Measurements from ENCODE around the gene GJC3.
"Not testable (repeated sequence)": the region's sequence is repeated elsewhere in the genome, so short reads cannot be mapped to it uniquely, and the experiment has no call there.

The GJC3 gene, protein sequence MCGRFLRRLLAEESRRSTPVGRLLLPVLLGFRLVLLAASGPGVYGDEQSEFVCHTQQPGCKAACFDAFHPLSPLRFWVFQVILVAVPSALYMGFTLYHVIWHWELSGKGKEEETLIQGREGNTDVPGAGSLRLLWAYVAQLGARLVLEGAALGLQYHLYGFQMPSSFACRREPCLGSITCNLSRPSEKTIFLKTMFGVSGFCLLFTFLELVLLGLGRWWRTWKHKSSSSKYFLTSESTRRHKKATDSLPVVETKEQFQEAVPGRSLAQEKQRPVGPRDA

DNA sequence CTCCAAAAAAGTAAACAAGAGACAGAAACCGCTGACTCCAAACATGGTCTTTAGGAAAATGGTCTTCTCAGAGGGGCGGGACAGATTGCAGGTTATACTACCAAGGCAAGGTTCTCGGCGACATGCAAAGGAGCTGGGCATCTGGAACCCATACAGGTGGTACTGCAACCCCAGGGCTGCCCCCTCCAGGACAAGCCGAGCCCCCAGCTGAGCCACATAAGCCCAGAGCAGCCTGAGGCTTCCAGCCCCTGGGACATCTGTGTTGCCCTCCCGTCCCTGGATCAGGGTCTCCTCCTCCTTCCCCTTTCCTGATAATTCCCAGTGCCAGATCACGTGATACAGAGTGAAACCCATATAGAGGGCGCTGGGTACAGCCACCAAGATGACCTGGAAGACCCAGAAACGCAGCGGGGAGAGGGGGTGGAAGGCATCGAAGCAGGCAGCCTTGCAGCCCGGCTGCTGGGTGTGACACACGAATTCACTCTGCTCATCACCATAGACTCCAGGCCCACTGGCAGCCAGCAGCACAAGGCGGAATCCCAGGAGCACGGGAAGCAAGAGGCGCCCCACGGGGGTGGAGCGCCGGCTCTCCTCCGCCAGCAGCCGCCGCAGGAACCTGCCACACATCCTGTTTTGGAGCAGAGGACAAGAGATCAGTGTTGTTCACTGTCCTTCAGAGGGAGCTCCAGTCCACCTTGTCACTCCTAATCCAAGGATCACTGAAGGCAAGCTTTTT lies at the start of gene GJC3:
GJC3 (minus strand) TSS at position 627 of the 736 bp plus-strand sequence; CDS start at position 627, 0 bp downstream.
- peak in 1 of 3 donors; percentile 7 for DNase-seq (ENCODE audit: low read depth in 3 of 3, low spot score in 1 of 3)

GRCh38 chr7:99976626-99977025 lies 47.2 kb upstream of the GJC3 start:
- no peak for DNase-seq (ENCODE audit: low read depth in 3 of 3, low spot score in 1 of 3)

- no peak for DNase-seq (ENCODE audit: low read depth in 3 of 3, low spot score in 1 of 3)
Observed at GRCh38 chr7:99975782-99976521, 46.5 kb upstream of the GJC3 start, which contains the start of gene AZGP1. AZGP1 (minus strand) TSS chr7:99976031; CDS start chr7:99976020, 11 bp downstream.

GRCh38 chr7:99974681-99975080 lies 45.3 kb upstream of the GJC3 start:
- no peak for DNase-seq (ENCODE audit: low read depth in 3 of 3, low spot score in 1 of 3)

GRCh38 chr7:99973817-99974216 lies 44.4 kb upstream of the GJC3 start:
- not testable (repeated sequence) for DNase-seq (ENCODE audit: low read depth in 3 of 3, low spot score in 1 of 3)

- DNase-seq (ENCODE audit: low read depth in 3 of 3, low spot score in 1 of 3), result no peak
Observed at GRCh38 chr7:99971242-99971641, 41.8 kb upstream of the GJC3 start.

DNA sequence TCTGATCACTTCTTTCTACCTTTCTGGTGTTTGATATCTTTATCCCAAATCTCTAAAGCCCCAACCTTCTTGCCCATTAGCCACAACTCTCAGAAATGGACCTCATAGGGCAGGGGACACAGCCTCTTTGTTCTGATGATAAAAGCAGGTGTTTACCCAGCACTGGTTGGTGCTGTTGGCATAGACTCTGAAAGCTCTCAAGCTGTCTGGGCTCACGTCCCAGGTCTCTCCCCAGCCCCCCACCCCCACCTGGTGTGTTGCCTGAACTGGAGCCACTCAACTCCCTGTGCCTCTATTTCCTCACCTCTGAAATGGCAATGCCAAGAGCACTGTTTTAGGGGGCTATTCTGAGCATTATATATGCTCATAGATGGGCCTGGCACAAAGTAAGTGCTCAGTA lies 40.4 kb upstream of the GJC3 start:
- DNase-seq (ENCODE audit: low read depth in 3 of 3, low spot score in 1 of 3), result not testable (repeated sequence)

DNA sequence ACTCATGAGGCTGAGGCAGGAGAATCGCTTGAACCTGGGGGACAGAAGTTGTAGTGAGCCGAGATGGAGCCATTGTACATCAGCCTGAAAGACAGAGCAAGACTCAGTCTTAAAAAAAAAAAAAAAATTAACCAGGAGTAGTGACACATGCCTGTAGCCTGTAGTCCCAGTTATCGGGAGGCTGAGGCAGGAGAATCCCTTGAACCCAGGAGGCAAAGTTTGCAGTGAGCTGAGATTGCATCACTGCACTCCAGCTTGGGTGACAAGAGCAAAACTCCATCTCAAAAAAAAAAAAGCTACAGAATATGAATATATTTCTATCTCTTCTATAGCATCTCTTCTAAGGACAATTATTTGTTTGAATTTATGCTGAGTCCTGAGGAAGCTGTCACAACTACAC lies 39.9 kb upstream of the GJC3 start:
- DNase-seq (ENCODE audit: low read depth in 3 of 3, low spot score in 1 of 3), result no peak

GRCh38 chr7:99958564-99959227 lies 29.3 kb upstream of the GJC3 start:
- DNase-seq (ENCODE audit: low read depth in 3 of 3, low spot score in 1 of 3), result no peak

DNA sequence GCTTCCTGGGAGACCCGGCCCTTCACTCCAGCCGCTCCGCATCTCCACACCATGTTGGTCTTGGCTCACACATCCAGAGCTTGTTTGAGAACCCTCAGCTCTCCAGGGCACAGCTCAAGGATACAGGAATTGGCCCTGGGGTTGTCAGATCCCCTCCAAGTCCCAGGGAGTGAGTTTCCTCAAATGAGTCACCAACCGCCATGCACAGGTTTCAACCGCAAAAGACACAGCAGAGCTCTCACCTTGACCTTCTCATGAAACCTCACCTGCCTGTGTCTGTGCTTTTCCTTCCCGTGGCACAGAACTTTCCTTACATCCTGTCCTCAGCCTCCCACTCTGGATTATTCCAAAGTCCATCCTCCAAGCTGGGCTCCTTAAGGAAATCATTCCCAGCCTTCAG lies 25.8 kb upstream of the GJC3 start:
- no peak for DNase-seq (ENCODE audit: low read depth in 3 of 3, low spot score in 1 of 3)

GRCh38 chr7:99954643-99955042 lies 25.2 kb upstream of the GJC3 start:
- DNase-seq (ENCODE audit: low read depth in 3 of 3, low spot score in 1 of 3), result not testable (repeated sequence)

DNA sequence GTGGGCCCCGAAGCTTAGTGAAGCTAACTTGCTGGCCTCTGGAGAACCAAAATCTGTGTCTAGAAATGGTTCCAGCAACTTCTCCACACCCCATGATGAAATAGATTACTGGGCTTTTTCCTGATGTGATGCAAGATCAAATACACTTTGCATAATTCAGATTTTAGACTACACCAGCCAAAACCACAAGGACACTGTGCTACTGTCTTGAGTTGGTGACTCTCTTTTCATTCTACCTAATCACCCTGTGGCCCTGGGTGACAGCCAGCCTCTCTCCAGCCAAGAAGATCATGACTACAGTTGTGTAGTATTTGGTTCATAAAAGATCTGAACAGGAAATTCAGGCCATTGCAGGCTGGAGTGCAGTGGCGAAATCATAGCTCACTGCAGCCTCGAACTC lies 24.2 kb upstream of the GJC3 start:
- no peak for DNase-seq (ENCODE audit: low read depth in 3 of 3, low spot score in 1 of 3)

GRCh38 chr7:99952649-99953048 lies 23.2 kb upstream of the GJC3 start:
- DNase-seq (ENCODE audit: low read depth in 3 of 3, low spot score in 1 of 3), result not testable (repeated sequence)

- DNase-seq (ENCODE audit: low read depth in 3 of 3, low spot score in 1 of 3), result not testable (repeated sequence)
Observed at GRCh38 chr7:99950819-99951218, 21.4 kb upstream of the GJC3 start.

DNA sequence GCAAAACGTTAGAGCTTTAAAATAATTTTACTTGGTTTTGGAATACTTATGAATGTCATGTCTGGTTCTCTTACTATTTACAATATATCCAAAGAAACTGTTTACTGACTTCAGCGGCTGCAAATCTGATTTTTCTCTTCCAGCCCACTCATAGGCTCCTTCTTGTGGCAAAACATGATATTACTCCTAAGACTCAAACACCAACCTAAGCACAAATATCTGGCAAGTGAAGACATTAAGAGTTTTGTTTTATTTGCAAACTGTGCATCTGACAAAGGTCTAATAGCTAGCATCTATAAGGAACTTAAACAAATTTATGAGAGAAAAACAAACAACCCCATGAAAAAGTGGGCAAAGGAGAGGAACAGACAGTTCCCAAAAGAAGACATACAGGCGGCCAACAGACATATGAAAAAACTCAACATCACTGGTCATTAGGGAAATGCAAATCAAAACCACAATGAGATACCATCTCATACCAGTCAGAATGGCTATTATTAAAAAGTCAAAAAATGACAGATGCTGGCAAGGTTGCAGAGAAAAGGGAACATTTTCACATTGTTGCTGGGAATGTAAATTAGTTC lies 20.3 kb upstream of the GJC3 start:
- no peak for DNase-seq (ENCODE audit: low read depth in 3 of 3, low spot score in 1 of 3)

DNA sequence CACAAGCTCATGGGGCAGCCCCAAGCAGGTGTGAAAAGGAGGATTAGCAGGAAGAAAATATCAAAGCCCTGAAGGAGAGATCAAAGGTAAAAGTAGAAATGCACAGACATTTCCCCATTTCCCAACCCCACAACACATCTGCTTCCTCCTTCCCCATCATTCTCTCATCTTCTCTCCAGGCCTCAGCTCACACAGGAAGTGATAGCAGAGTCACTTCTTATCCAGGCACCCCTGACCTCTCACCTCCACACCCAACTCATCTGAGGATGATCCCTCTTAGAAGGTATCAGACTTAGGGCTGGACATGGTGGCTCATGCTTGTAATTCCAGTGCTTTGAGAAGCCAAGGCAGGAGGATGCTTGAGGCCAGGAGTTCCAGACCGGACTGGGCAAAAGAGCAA lies 18.2 kb upstream of the GJC3 start:
- no peak for DNase-seq (ENCODE audit: low read depth in 3 of 3, low spot score in 1 of 3)

DNA sequence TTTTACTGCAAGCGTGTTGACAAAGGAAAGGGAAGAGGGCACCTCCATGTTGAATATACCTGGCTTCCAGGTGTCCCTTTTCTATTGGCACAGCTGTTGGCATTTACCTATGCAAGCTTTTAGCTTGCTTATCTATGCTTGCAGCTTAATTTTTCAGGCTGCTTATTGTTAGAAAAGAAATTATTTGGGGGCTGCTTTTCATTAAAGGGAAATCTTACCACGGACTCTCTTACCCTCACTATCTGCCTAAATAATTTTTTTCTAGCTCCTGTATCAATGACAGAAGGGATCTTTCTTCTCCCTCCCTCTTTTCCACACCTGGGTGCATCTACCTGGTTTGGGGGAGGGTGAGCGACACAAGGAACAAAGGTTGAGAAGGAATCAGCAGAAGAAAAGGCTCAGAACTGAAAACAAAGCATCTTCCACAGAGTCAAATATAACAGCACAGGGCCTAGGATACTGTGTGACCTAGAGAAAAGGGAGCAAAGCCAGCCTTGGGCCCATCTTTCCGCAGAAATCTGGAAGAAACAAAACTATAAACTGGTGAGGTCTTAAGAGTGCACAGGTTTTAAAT lies 15.2 kb upstream of the GJC3 start:
- DNase-seq (ENCODE audit: low read depth in 3 of 3, low spot score in 1 of 3), result no peak

- DNase-seq (ENCODE audit: low read depth in 3 of 3, low spot score in 1 of 3), result no peak
Observed at GRCh38 chr7:99943641-99944496, 14.4 kb upstream of the GJC3 start.

DNA sequence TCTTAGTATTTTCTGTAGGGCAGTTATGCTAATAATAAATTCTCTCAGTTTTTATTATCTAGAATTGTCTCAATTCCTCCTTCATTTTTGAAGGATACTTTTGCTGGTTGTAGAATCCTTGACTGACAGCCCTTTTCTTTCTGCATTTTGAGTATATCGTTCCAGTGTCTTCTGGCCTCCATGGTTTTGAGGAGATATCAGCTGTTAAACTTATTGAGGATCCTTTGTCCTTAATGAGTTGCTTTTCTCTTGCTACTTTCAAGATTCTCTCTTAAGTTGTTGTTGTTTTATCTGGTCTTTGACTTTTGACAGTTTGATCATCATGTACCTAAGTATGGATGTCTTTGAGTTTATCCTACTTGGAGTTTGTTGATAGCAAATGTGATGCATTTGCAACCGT lies 8.9 kb upstream of the GJC3 start:
- DNase-seq (ENCODE audit: low read depth in 3 of 3, low spot score in 1 of 3), result no peak

DNA sequence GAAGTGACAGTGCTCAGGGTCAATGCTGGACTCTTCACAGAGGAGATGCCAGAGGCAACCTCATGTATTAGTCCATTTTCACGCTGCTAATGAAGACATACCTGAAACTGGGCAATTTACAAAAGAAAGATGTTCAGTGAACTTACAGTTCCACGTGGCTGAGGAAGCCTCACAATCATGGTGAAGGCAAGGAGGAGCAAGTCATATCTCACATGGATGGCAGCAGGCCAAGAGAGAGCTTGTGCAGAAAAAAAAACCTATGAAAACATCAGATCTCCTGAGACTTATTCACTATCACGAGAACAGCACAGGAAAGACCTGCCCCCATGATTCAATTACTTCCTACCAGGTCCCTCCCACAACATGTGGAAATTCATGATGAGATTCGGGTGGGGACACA lies 5.6 kb upstream of the GJC3 start:
- DNase-seq (ENCODE audit: low read depth in 3 of 3, low spot score in 1 of 3), result not testable (repeated sequence)
